Raji (cell line): ENCODE data around the gene SLC1A5.

Experiments
- POLR2A ChIP-seq: IDR thresholded peaks from 2 replicates; pipeline ENCODE4 v1.6.1; 2011; ENCODE audit warnings: low read depth, low read length, control low read depth; ENCODE audit not compliant: insufficient read depth

The SLC1A5 gene

DNA sequence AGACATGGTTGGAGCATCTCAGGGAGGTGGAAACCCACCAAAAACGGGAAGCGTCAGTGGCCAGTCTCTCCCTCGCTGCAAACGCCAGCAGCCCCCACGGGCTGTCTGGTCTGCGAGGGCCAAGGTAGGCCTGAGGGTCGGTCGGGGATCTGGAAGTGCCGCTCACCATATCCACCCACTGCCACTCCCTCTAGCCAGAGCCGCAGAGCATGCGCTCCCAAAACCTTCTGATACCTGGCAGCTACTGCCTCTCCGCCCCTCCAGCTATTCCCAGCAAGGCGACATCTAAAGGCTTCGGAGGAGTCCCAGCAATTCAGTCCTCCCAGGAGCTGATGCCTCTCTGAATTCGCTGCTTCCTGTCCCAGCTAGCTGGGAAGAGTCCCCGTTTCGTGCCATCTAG is 46.9 kb downstream of the SLC1A5 start:
- TF ChIP-seq POLR2A, result no peak

DNA sequence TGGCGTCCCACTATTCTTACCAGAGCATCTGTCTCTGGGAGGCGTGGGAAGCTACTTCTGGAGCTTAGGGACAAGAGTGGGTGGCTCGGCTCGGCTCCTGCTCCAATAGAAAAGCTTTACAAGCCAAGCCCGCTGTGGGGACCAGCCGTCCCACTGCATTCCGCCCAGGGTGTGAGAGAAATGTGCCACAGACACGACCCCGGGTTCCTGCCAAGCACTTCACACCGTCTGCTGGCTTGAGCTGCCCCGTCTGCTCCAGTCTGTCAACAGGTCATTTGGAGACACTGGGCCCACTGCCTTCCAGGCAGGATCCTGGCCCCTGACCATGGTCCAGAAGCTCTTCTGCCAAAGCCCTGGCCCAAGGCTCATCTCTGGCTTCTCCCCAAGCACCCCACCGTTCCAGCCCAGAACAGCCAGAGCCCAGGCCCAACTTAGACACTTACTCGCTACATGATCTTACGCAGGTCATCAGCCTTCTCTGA is 49.1 kb downstream of the SLC1A5 start:
- no peak for TF ChIP-seq POLR2A

DNA sequence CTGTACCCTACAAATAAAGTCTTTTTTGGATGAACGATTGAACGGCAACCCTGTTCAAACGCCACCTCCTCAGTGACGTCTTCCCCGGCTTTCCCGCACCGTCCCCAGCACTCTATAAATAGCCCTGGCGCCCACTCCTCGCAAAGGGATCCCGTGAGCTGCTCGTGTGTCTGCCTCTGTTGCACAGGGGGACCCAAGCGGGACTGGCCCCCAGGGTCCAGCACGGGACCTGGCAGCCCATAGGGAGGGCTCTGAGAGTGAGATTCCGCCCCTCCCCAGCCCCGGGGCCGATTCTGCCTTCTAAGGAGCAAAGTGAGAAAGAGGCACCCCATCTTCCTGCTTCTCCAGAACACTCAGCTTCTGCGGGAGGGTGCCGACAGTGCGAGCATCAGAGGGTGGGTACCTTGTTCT is 50.6 kb downstream of the SLC1A5 start:
- no peak for TF ChIP-seq POLR2A

DNA sequence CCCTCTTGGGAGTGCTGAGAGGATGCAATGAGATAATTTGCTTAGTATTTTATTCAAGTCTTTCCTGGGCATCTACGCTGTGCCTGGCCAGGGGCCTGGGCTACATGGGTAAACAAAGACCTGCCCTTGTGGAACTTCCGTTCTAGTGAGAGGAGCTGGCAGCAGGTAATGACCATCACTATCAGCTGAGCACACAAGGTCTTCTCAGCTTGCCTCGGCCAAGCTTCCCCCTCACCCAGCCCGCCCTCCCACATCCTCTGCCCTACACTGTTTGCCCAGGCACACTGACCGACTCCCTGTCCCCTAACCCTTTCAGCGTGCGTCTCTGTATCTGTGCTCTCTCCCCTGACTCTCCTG is 51.1 kb downstream of the SLC1A5 start:
- no peak for TF ChIP-seq POLR2A

DNA sequence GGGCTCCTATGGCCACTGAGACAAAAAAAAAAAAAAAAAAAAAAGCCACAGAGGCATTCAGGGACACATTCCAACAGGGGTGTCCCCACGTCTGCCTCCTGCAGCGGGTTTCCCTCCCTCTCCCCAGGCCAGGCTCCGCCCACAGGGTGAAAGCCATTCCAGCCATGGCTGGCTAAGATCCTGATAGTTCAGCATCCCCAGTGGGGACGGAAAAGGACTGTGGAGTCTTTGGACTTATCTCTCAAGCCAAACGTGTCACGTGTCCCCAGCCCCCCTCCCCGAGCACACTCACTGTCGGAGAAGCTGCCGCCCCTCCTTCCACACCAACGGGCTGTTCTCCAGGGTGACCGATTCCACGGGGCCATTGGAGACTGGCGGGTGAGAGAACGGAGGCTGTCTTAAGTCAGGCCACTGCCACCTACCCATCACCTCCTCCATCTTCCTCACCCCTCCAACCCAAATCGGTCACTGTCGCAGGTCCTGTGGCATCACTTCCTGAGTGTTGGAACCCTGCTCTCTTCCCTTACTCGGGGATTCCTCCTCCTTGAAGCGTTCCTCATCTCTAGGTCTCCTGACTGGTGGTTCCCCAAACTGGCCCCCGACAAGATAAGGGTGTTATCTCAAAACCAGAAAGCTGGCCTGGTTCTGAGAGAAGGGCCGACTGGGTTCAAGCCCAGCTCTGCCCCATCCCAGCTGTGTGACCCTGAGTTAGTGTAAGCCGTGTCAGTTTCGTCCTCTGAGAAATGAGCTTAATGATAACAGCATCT is 51.7 kb downstream of the SLC1A5 start:
- no peak for TF ChIP-seq POLR2A

DNA sequence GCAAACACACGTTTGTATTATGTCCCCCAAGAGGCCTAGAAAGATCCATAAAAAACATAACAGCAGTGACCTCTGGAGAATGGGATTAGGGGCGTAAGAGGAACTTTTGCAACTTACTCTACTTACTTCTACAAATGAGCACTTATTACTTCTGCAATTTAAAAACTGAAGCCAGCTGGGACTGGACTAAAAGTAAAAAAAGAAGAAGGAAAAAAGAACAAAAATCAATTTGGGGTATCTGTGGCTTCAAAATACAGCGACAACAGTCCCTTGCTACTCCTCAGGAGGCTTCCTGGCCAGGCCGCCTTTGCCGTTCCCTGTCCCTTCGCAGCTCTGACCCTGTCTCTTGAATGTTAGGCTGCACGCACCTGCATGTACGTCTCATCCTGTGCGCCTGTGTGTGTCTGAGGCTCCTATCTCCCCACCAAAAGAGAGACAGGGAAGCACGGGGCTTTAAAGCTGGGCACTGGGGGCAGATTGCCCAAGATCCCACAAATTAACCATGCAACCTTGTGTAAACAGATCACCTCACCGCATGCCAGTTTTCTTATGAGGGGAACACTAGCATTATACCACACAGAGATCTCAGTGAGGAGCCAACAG is 54.6 kb downstream of the SLC1A5 start:
- no peak for TF ChIP-seq POLR2A

DNA sequence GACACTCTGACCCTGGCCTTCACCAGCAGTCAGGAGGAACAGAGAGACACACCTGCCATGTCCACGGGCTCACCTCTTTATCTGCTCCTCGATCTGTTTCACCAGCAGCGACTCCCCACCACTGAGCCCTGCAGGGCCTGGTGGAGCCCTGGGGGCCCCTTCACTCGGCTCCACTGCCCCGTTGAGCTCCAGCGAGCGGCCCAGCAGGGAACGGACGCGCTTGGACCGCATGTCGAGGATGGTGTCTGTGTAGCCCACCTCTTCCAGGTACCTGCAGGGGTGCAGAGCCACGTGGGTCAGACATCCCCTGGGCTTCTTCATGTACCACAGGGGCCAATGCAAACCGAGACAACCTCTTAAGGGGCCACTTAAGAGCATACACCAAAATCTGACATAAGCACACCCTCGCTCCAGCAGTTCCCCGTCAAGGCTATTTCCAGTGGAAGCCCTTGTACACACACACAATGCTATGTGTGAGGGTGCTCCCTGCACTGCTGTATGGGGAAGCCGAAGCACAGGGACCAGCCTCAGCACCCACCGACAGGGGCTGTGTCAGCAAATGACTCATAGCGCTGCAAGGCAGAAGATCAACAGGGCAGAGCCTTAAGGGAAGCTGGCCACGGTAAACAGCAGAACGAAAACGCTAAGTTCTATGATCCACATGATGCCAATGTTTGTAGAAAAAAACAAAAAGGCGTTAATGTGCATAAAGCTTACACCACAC is 55.3 kb downstream of the SLC1A5 start:
- TF ChIP-seq POLR2A, result no peak

DNA sequence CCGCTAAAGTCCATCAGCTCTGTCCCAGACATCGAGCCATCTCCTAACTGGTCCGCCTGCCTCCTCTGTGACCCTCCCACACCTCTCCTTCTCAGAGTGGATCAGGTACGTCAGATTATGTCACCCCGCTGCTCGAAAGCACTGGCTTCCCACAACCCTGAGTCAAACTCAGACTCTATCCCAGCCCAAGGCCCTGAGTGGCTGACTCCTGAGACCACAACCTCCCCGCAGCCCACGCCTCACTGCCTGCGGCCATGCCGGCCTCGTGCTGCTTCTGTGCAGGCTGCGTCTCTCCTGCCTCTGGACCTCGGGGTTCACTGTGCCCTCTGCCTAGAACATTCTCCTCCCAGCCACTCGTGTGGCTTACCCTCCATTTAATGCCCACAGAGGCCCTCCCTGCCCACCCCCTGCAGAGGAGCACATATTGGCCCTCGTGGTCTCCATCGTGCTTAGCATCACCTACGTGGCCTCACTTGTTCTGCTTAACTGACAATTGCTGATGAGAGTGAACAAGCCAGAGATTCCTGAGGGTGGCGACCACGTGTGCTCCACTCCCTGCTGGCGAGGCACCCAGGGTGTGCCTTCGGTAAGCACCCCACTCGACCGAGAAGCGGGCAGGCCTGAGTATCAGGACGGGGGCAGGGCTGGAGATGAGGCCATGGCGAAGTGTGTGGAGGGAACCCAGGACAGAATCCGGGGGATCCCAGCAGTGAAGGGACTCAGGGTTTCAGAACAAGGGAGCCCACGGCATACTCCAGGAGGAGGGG is 56.0 kb downstream of the SLC1A5 start:
- no peak for TF ChIP-seq POLR2A

DNA sequence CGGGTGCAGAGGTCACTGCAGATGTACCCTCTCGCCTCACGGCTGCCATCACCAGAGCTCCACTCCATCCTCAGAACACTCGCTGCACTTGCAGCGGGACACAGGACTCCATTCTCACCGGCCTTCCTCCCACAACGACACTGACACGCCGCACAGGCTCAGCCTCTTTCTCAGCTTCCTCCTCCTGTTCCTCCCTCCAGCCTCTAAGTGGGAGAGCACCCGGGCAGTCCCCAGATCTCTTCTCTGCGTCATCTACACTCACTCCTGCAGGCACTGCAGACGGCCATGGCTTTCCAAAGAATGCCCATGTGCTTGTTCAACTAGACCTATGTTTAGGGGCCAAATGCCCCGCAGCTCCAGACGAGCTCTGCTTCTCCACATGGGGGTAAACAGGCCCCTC is 56.8 kb downstream of the SLC1A5 start:
- no peak for TF ChIP-seq POLR2A

DNA sequence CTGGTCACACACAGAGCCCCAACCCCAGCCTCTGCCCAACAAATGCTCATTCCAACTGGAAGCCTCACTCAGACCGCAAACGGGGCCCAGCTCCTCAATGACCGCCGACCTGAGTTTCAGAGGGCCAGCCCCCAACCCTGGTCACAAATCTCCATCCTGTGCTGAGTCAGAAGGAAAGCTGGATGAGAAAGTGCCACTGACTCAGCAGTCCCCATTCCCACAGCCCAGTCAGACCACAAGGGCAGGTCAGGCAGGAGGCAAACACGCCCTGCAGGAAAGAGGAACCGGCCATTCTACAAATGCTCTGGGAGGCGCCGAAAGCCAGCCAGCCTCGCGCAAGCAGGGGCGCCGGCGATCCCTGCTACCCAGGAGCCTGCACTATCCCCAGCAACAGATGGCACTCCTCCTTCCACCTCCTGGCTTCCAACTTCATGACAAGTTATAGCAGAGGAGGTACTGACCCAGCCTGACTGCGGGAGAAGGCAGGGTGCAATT is 57.3 kb downstream of the SLC1A5 start:
- TF ChIP-seq POLR2A, result no peak

DNA sequence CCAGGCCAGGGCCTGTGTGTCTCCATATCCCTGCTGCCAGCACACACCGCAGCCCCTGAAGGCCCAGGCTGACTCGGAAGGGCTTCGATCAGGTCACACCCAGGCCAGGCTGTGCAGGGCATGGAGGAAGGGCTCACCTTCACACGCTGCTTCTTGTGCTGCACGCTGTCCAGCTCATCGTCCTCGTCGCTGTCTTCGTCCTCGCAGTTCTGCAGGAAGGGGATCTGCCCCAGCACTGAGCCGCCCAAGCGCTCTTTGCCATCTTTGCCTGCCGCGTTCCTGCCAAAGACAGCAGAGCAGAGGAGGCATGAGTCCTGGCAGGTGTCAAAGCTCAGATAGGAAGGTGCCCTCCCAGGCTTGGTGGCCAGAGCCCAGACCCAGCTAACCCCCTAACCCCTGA is 57.8 kb downstream of the SLC1A5 start:
- no peak for TF ChIP-seq POLR2A

DNA sequence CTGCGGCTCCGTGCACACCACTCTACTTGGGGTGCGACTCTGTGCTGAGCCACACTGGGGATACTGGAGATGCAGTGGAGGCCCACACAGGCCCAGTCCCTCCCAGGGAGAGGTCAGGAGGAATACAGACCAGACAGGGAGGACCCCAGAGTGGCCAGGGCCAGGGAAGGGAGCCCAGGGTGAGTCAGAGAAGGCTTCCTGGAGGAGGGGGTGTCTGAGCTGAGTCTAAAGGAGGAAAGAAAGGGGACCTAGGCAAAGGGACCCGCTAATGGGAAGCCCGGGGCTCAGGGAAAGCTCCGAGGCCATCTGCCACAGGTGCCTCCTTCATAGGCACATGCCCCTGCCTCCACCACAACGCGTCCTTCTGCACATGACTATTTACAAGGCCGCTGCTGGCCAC is 58.2 kb downstream of the SLC1A5 start:
- no peak for TF ChIP-seq POLR2A

DNA sequence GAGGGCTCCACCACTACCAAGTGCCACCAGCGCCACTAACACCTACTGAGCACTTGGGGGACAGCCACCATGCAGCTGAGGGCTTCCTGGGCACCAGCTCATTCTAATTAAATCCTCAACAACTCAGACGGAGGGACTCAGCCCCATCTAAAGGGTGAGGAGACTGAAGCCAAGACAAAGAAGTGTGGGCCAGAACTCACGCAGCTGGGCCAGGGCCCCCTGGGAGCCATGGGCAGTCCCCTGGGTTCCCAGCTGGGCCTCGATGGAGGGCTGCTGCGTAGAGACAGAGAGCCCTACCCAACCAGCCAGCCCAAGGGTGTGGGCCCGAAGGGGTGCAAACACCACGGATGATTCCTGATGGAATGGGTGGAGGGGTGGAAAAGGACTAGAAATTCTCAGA is 58.7 kb downstream of the SLC1A5 start:
- TF ChIP-seq POLR2A, result no peak

DNA sequence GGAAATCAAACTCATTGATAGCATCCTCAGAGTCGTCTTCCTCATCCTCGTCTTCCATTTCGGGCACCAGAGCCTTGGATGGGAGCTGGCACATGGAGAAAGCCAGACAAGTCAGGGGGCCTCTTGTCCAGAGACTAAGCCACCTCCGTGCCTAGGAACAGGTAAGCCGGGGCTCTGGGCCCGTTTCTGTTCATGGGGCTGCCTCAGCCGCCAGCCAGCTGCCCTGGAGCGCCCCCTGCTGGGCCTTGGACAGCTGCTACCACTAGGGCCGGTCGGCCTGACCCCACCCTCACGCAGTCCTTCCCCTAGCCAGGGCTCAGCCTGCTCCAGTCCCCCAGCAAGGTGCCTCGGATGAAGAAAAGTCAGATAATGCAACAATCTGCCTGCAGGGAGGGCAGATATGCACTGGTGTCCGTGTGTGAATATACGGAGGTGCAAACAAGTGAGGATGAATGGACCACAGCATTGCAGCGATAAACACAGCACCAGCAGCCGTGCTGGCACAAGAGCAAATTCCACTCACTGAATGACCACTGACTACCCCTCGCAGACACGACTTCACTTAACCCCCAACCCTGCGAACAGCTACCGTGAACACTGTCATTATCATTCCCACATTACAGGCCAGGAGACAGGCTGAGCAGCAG is 59.6 kb downstream of the SLC1A5 start:
- no peak for TF ChIP-seq POLR2A

DNA sequence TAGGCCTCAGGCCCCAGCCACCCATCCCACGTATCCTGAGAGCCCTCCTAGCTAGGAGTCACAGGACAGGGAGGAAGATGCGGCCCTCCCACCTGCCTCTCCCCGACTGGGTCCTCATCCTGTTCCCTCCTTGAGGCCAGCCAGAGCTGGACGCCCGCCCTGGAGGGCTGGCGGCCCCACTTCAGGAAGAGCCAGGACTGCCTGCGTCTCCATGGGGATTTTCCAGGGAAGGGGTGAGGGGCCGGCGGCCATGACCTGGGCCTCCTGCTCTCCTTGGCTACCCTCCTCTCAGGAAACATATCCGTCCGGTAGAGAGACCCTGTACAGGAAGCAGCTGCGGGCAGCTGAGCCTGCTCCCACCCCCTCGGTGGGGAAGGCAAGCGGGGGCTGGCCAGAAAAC is 60.2 kb downstream of the SLC1A5 start:
- no peak for TF ChIP-seq POLR2A
